DND-41 (cell line): Measurements from ENCODE around the gene SLC30A1.

Experiments
- CTCF ChIP-seq: IDR thresholded peaks from 2 replicates; pipeline ENCODE4 v1.5.1; 2012; ENCODE audit warnings: borderline replicate concordance, low read length, moderate library complexity, mild to moderate bottlenecking; ENCODE audit not compliant: poor library complexity, severe bottlenecking; ENCODE audit errors: extremely low read depth
- EZH2 ChIP-seq: IDR thresholded peaks from 3 replicates; pipeline ENCODE4 v1.6.1; 2012; ENCODE audit warnings: borderline replicate concordance, low read depth, mild to moderate bottlenecking, moderate library complexity, low read length, inconsistent platforms; ENCODE audit not compliant: severe bottlenecking

DNA sequence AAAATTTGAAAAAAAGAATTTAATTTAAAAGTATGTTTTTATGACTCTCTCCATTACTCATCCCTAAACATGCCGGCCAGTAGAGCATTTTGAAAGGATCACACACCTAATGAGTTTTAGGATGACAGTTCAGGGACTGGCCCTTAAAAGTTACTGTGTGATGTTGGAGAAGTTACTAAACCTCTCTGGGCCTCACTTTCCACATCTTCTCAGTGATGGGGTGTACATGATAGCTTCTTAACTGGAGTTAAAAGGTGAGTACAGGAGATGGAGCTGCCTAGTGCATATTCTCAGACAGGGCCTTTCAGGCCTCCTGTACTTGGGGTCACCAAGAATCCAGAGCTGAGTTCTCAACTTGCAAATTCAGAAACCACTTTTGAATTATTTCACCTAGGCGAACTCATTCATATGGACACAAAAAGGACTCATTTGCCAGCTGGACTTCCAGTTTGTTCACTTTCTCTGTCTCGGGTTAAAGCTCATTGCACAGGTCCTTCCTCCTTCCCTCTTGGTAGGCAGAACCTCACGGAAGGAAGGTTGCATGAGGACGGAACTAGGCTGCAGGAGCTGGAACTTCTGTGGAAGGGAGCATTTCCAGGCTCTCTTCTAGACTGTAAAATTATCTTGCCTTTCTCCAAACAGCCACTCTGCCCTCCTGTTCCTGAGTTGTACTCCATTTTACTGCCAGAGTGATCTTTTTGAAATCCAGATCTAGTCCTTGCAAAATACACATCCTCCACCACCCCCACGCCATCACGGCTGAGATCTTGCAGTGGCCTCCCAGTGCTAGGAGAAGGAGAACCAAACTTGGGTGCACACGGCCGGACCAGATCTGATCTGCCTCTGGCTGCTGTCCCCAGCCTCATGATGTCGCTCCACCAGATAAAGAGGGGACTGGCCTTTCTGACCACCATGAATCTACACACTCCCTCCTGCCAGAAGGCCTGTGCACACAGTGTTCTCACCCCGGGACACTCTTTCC lies 4.3 kb upstream of the SLC30A1 start:
- no peak for TF ChIP-seq CTCF
- no peak for TF ChIP-seq EZH2
